Posterior vena cava (tissue), 2 donors: Measurements from ENCODE around the gene CELSR1. TPM values are rescaled to one million over a fixed set of nuclear protein-coding genes. Genes with fewer than 3 reads are reported as not detected.
A peak's percentile ranks its signal among the peaks of the same experiment; 100 is the strongest.

ENCODE experiments used
- DNase-seq: peaks from one replicate; pipeline ENCODE4 v3.0.0-alpha.2; 2020; ENCODE audit warnings: low spot score
- intact Hi-C, 2 donors: fragments of 100-400 bp; cut with DNase I; formaldehyde crosslinking; loops; one replicate each; pipeline versions ENCODE4 v1.14.1 to v1.14.2; 2022 to 2023
- total RNA-seq, 2 donors: library from RNA; stranded (reverse); fragmentation: NEBNext Ultra II Directional; extraction: Animal tissue kit (Norgen Biotek cat#: 25700); gene quantifications; one replicate each; pipeline ENCODE4 v1.2.1, GENCODE V29; 2021
- donor health status: DM: yes; HTN: yes; CAD: no.
- donor health status: DM: yes; HTN: yes; CAD: no.

The CELSR1 gene
- total RNA-seq, 2 donors from 2014 or later, result 2.6 to 2.8 TPM

- intact Hi-C loops, result loop anchor here in 1 of 2 donors (5.0 kb wide), 1 partner anchor 187 kb away; no protein-coding TSS in a partner anchor
- DNase-seq, result peak; percentile 88
These were observed 181.9 kb downstream of the CELSR1 start for GRCh38 chr22:46355369-46355995.

- intact Hi-C loops, result loop anchor here in 1 of 2 donors (5.0 kb wide), 1 partner anchor 187 kb away; no protein-coding TSS in a partner anchor
- DNase-seq, result no peak
These were observed 182.5 kb downstream of the CELSR1 start for GRCh38 chr22:46354993-46355305.

- no peak for DNase-seq
- intact Hi-C loops, result no loop called here
These were observed 183.0 kb downstream of the CELSR1 start for GRCh38 chr22:46354176-46354992.

GRCh38 chr22:46353483-46354105 is 183.8 kb downstream of the CELSR1 start:
- intact Hi-C loops, result no loop called here

GRCh38 chr22:46352691-46353386 is 184.6 kb downstream of the CELSR1 start:
- intact Hi-C loops, result no loop called here
- no peak for DNase-seq

More at GRCh38 chr22:46353483-46354105, 183.8 kb downstream of the CELSR1 start:
- DNase-seq, result no peak

- intact Hi-C loops, result no loop called here
- DNase-seq, result no peak
These were observed 185.1 kb downstream of the CELSR1 start for GRCh38 chr22:46352276-46352675.

- intact Hi-C loops, result no loop called here
- no peak for DNase-seq
These were observed 185.7 kb downstream of the CELSR1 start for GRCh38 chr22:46351767-46352166.

- no peak for DNase-seq
- intact Hi-C loops, result no loop called here
These were observed 186.2 kb downstream of the CELSR1 start for GRCh38 chr22:46351131-46351735.

GRCh38 chr22:46350646-46351045 is 186.8 kb downstream of the CELSR1 start:
- intact Hi-C loops, result no loop called here
- DNase-seq, result no peak

- no peak for DNase-seq
- intact Hi-C loops, result no loop called here
These were observed 187.3 kb downstream of the CELSR1 start for GRCh38 chr22:46350121-46350520.

- no peak for DNase-seq
- intact Hi-C loops, result no loop called here
These were observed 187.7 kb downstream of the CELSR1 start for GRCh38 chr22:46349681-46350080.

- intact Hi-C loops, result no loop called here
These were observed 188.2 kb downstream of the CELSR1 start for GRCh38 chr22:46349238-46349637.

GRCh38 chr22:46348099-46348695 is 189.2 kb downstream of the CELSR1 start:
- no peak for DNase-seq

More at GRCh38 chr22:46349238-46349637, 188.2 kb downstream of the CELSR1 start:
- DNase-seq, result no peak

GRCh38 chr22:46347646-46348045 is 189.8 kb downstream of the CELSR1 start:
- intact Hi-C loops, result no loop called here
- DNase-seq, result no peak

More at GRCh38 chr22:46348099-46348695, 189.2 kb downstream of the CELSR1 start:
- intact Hi-C loops, result no loop called here

GRCh38 chr22:46346680-46347405 is 190.6 kb downstream of the CELSR1 start:
- no peak for DNase-seq
- intact Hi-C loops, result no loop called here

GRCh38 chr22:46340676-46341075 is 196.7 kb downstream of the CELSR1 start:
- intact Hi-C loops, result no loop called here
- DNase-seq, result no peak

- intact Hi-C loops, result no loop called here
These were observed 197.5 kb downstream of the CELSR1 start for GRCh38 chr22:46339956-46340355.

GRCh38 chr22:46338636-46339035 is 198.8 kb downstream of the CELSR1 start:
- intact Hi-C loops, result no loop called here

More at GRCh38 chr22:46339956-46340355, 197.5 kb downstream of the CELSR1 start:
- DNase-seq, result no peak

More at GRCh38 chr22:46338636-46339035, 198.8 kb downstream of the CELSR1 start:
- DNase-seq, result no peak
